PC-9 (cell line): ENCODE measurements around the gene ARR3. TPM values are rescaled to one million over a fixed set of nuclear protein-coding genes. Genes with fewer than 3 reads are reported as not detected.

Experiments
- BruUV-seq: library from RNA; stranded (reverse); fragments of 400-500 nt; replicated peaks from 2 replicates; lab custom pipeline; 2021; lab: Mats Ljungman, UMichigan
- CTCF ChIA-PET: fragments of 300-600 bp; sonication (Branson Sonifier 250); formaldehyde crosslinking; loops from one replicate; lab custom pipeline; 2022; ENCODE audit warnings: antibody characterized with exemption; lab: Charles Lee
- POLR2A ChIA-PET: fragments of 300-600 bp; sonication (Branson Sonifier 250); formaldehyde crosslinking; loops from one replicate; lab custom pipeline; 2022; ENCODE audit warnings: antibody characterized with exemption; ENCODE audit not compliant: unreplicated experiment; lab: Charles Lee
- DNase-seq, 2 experiments: peaks; one replicate each; pipeline versions ENCODE4 v3.0.0 to v3.0.0-alpha.2; 2015 to 2022; ENCODE audit warnings: mixed read lengths in 1 of 2
- H2AFZ ChIP-seq: fragments of 200-600 bp; sonication (generic); 2 replicates; pipeline ENCODE4 v1.8.1; 2017; ENCODE audit warnings: antibody characterized with exemption
- H3F3A ChIP-seq: fragments of 200-600 bp; sonication (generic); 2 replicates; pipeline ENCODE4 v1.8.1; 2017; ENCODE audit warnings: antibody characterized with exemption, mild to moderate bottlenecking, low read depth; ENCODE audit not compliant: insufficient read depth
- H3K27ac ChIP-seq: fragments of 200-600 bp; sonication (generic); 2 replicates; pipeline ENCODE4 v1.6.1; 2016; ENCODE audit warnings: mixed run types
- H3K27me3 ChIP-seq: fragments of 200-600 bp; sonication (generic); 2 replicates; pipeline ENCODE4 v1.6.1; 2016; ENCODE audit warnings: low read depth, mixed run types; ENCODE audit not compliant: insufficient read depth
- H3K36me3 ChIP-seq: fragments of 200-600 bp; sonication (generic); 2 replicates; pipeline ENCODE4 v1.6.1; 2016; ENCODE audit warnings: low read depth, mixed run types
- H3K4me1 ChIP-seq: fragments of 200-600 bp; sonication (generic); replicated peaks from 2 replicates; pipeline ENCODE4 v1.6.1; 2016; ENCODE audit warnings: mixed run types; ENCODE audit not compliant: insufficient read depth
- H3K4me2 ChIP-seq: fragments of 200-600 bp; sonication (generic); 2 replicates; pipeline ENCODE4 v1.6.1; 2017; ENCODE audit warnings: mixed run types
- H3K4me3 ChIP-seq: fragments of 200-600 bp; sonication (generic); 2 replicates; pipeline ENCODE4 v1.6.1; 2016; ENCODE audit warnings: mixed run types
- H3K79me2 ChIP-seq: fragments of 200-600 bp; sonication (generic); 2 replicates; pipeline ENCODE4 v1.6.1; 2017; ENCODE audit warnings: low read depth, mixed run types
- H3K9me2 ChIP-seq: fragments of 200-600 bp; sonication (generic); 2 replicates; pipeline ENCODE4 v1.8.1; 2017; ENCODE audit warnings: mild to moderate bottlenecking; ENCODE audit not compliant: insufficient read depth
- H3K9me3 ChIP-seq: fragments of 200-600 bp; sonication (generic); 2 replicates; pipeline ENCODE4 v1.8.1; 2016; ENCODE audit warnings: low read depth; ENCODE audit not compliant: insufficient read depth
- H4K20me1 ChIP-seq: fragments of 200-600 bp; sonication (generic); 2 replicates; pipeline ENCODE4 v1.8.1; 2017; ENCODE audit not compliant: insufficient read depth
- EZH2 ChIP-seq: fragments of 200-600 bp; sonication (generic); IDR thresholded peaks from 2 replicates; pipeline ENCODE4 v1.8.0; 2017; ENCODE audit warnings: antibody characterized with exemption, low read depth
- intact Hi-C: fragments of 100-400 bp; cut with micrococcal nuclease; formaldehyde crosslinking; loops from one replicate; pipeline ENCODE4 v1.10.0; 2022; ENCODE audit not compliant: unreplicated experiment
- total RNA-seq: library from RNA; stranded (reverse); gene quantifications from 2 replicates; pipeline ENCODE4 v1.2.3, GENCODE V29; 2021
- TF ChIP-seq, protein P1 (sequence below): fragments of 200-600 bp; sonication (generic); conservative IDR thresholded peaks from 2 replicates; pipeline ENCODE4 v1.6.1; 2017; ENCODE audit warnings: mixed run types, antibody characterized with exemption, mild to moderate bottlenecking, moderate library complexity

Gene ARR3
- total RNA-seq, 1 experiment from 2014 or later, result not detected

DNA sequence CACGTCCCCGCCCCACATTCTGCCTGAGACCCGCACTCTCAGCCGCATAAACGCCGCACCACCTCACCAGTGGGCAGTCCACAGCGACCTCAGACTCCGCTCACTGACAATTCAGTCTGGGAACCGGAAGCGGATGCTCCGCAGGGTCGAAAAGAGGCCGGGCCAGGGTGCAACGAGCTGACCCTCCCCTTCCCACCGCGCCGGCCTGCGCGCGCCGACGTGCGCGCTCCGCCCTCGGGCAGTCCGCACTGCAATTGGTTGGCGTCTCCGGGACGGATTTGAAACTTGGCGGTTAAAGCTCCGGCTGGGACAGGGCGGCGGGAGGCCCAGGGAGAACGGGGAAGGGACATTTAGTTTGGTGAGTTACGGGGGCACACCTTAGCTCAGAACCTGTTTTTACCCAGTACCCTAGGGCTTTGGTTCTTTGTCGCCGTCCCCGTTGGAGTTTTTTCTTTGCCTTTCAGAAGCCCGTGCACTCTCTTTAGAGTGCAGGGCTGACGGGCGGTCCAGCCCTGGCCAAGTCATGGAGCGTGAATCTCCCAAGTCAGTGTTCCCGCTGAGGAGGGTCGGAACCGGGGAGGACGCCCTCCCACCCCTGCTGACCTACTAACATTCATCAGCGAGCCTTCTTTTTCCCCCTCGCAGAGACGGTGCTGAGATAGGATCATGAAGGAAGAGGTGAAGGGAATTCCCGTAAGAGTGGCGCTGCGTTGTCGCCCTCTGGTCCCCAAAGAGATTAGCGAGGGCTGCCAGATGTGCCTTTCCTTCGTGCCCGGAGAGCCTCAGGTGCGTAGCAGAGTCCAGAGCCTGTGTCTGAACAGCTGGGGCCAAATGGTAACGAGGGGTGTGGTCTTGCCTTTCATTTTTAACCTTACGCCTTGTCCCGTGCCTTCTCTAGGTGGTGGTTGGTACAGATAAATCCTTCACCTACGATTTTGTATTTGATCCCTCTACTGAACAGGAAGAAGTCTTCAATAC is 21.9 kb downstream of the ARR3 start, which contains the start of the genes KIF4A and PDZD11:
Gene KIF4A, plus strand, starts transcription at position 312 of the 978 bp plus-strand sequence. Its CDS starts 355 bp downstream, at position 667.
Gene PDZD11, minus strand, starts transcription at position 135 of the 978 bp plus-strand sequence. CDS start 586 bp downstream, outside the sequence.
- H3K36me3 ChIP-seq, result no peaks in the 10 kb centered on the region
- TF ChIP-seq, protein P1, sequence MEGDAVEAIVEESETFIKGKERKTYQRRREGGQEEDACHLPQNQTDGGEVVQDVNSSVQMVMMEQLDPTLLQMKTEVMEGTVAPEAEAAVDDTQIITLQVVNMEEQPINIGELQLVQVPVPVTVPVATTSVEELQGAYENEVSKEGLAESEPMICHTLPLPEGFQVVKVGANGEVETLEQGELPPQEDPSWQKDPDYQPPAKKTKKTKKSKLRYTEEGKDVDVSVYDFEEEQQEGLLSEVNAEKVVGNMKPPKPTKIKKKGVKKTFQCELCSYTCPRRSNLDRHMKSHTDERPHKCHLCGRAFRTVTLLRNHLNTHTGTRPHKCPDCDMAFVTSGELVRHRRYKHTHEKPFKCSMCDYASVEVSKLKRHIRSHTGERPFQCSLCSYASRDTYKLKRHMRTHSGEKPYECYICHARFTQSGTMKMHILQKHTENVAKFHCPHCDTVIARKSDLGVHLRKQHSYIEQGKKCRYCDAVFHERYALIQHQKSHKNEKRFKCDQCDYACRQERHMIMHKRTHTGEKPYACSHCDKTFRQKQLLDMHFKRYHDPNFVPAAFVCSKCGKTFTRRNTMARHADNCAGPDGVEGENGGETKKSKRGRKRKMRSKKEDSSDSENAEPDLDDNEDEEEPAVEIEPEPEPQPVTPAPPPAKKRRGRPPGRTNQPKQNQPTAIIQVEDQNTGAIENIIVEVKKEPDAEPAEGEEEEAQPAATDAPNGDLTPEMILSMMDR, result no peak
- TF ChIP-seq EZH2, result no peak
- H3K4me3 ChIP-seq, result peak within 1 kb of the TSS; percentile 91
- H3K27me3 ChIP-seq, result no peaks in the 10 kb centered on the region
- H3K4me1 ChIP-seq, result peaks cover 11% of the 10 kb centered on the region
- DNase-seq, result peak; percentile 71 to 88
- intact Hi-C loops, result loop anchor here (2.0 to 10.0 kb wide), 2 partner anchors 105 to 157 kb away; partner anchors contain the start of gene IGBP1
- POLR2A ChIA-PET, result interaction anchor here (0.5 to 1.0 kb wide), 5 partner anchors 122 to 1076 kb away, joined by 4 to 5 read pairs (median 4); partner anchors contain the start of gene TAF1
- H3K9me3 ChIP-seq, result no peaks in the 10 kb centered on the region
- no peaks in the 10 kb centered on the region for H4K20me1 ChIP-seq
- peak within 1 kb of the TSS; percentile 97 for H2AFZ ChIP-seq
- no peaks in the 10 kb centered on the region for H3K9me2 ChIP-seq
- H3K27ac ChIP-seq, result no peak within 1 kb of the TSS
- peak within 1 kb of the TSS; percentile 87 for H3K4me2 ChIP-seq
- no peaks in the 10 kb centered on the region for H3F3A ChIP-seq
- H3K79me2 ChIP-seq, result peaks cover 30% of the 10 kb centered on the region
- CTCF ChIA-PET, result interaction anchor here (1.0 kb wide), 1 partner anchor 157 kb away, joined by 7 read pairs; the partner anchor contains the start of gene IGBP1
- TSS peak; percentile 70 for BruUV-seq

DNA sequence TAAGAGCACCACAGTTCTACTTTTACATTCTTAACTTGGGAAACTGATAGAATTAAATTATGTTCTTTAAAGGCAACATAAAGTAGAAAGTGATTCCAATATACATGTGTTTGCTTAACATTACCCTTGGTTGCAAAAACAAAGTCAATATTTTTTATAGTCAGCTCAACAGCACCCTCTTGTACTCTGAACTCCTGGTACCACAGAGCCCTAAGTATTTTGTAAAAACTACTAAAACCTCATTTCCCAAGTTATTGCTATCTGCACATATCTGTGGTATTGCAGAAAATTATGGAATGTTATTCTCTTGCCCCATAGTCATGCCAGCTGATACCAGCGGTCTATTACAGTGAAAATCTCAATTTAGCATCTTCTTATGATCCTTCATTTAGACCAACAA is 24.7 kb downstream of the ARR3 start:
- Histone ChIP-seq H3K79me2 (peaks cover 30% of the 10 kb centered on the region), H3K27ac (no peak overlapping the region), H3K9me3 (no peaks in the 10 kb centered on the region), H3K4me3 (no peak overlapping the region), H3K36me3 (0 out of 2 replicates have a peak, but pooled peaks cover 4% of the 10 kb centered on the region), H3F3A (no peaks in the 10 kb centered on the region), H3K9me2 (no peaks in the 10 kb centered on the region), H3K27me3 (no peaks in the 10 kb centered on the region), H3K4me1 (peaks cover 11% of the 10 kb centered on the region), H4K20me1 (no peaks in the 10 kb centered on the region), H2AFZ (no peak overlapping the region), H3K4me2 (no peak overlapping the region; the same call in 1 of the 2 replicates)
- intact Hi-C loops, result loop anchor here (10.0 kb wide), 1 partner anchor 102 kb away; no protein-coding TSS in a partner anchor
- DNase-seq, result no peak
- no TSS peak for BruUV-seq
- ChIA-PET CTCF (no interaction called here), POLR2A (interaction anchor here (0.6 kb wide), 1 partner anchor 160 kb away, joined by 5 read pairs; the partner anchor contains the start of gene IGBP1)
- TF ChIP-seq, protein P1, result no peak
- no peak for TF ChIP-seq EZH2

DNA sequence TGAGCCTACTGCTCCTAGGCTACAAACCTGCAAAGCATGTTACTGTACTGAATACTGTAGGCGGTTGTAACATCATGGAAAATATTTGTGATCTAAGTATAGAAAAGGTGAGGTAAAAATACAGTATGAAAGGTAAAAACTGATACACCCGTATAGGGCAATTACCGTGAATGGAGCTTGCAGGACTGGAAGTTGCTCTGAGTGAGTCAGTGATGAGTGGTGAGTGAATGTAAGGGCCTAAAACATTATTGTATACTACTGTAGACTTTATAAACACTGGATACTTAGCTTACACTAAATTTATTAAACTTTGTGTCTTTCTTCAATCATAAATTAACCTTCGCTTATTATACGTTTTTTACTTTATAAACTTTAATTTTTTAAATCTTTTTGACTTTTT is 25.5 kb downstream of the ARR3 start:
- no peak overlapping the region for H3K4me2 ChIP-seq
- no peak for DNase-seq
- H3F3A ChIP-seq, result no peaks in the 10 kb centered on the region
- intact Hi-C loops, result loop anchor here (10.0 kb wide), 1 partner anchor 101 kb away; no protein-coding TSS in a partner anchor
- TF ChIP-seq, protein P1, result no peak
- TF ChIP-seq EZH2, result no peak
- no peaks in the 10 kb centered on the region for H3K9me2 ChIP-seq
- no peaks in the 10 kb centered on the region for H3K27me3 ChIP-seq
- peaks cover 11% of the 10 kb centered on the region for H3K4me1 ChIP-seq
- no peaks in the 10 kb centered on the region for H4K20me1 ChIP-seq
- no peaks in the 10 kb centered on the region for H3K9me3 ChIP-seq
- no peak overlapping the region for H2AFZ ChIP-seq
- CTCF ChIA-PET, result interaction anchor here (1.5 kb wide), 1 partner anchor 160 kb away, joined by 5 read pairs; the partner anchor contains the start of gene IGBP1
- POLR2A ChIA-PET, result no interaction called here
- 0 out of 2 replicates have a peak, but pooled peaks cover 4% of the 10 kb centered on the region for H3K36me3 ChIP-seq
- BruUV-seq, result no TSS peak
- H3K79me2 ChIP-seq, result peaks cover 30% of the 10 kb centered on the region
- no peak overlapping the region for H3K4me3 ChIP-seq
- no peak overlapping the region for H3K27ac ChIP-seq
